T follicular helper cell (primary cell): ENCODE data around the gene CD209.
"Not testable (repeated sequence)": the region's sequence is repeated elsewhere in the genome, so short reads cannot be mapped to it uniquely, and the experiment has no call there.

Experiments used
- DNase-seq: peaks from one replicate; pipeline ENCODE4 v3.0.0-alpha.2; 2020; ENCODE audit warnings: low read depth
- total RNA-seq, 2 experiments: gene quantifications; one replicate each; lab custom pipeline; 2026; lab: John Stamatoyannopoulos, UW

The CD209 gene
- total RNA-seq, result 0 reads per million in 2 experiments

GRCh38 chr19:7746903-7747884 lies at the start of gene CD209:
CD209 (minus strand) TSS chr19:7747534; CDS start chr19:7747511, 23 bp downstream.
- DNase-seq, result no peak

GRCh38 chr19:7795555-7796161 lies 48.3 kb upstream of the CD209 start:
- no peak for DNase-seq

GRCh38 chr19:7793493-7793892 lies 46.2 kb upstream of the CD209 start:
- no peak for DNase-seq

GRCh38 chr19:7792701-7793100 lies 45.4 kb upstream of the CD209 start:
- DNase-seq, result not testable (repeated sequence)

- no peak for DNase-seq
These were observed 44.9 kb upstream of the CD209 start for GRCh38 chr19:7792281-7792680.

- DNase-seq, result no peak
These were observed 43.1 kb upstream of the CD209 start for GRCh38 chr19:7790416-7790815.

- DNase-seq, result peak; percentile 29
These were observed 42.1 kb upstream of the CD209 start for GRCh38 chr19:7789447-7789846.

- no peak for DNase-seq
These were observed 41.6 kb upstream of the CD209 start for GRCh38 chr19:7788933-7789323.

- no peak for DNase-seq
These were observed 41.0 kb upstream of the CD209 start for GRCh38 chr19:7788178-7788932.

- DNase-seq, result no peak
These were observed 40.4 kb upstream of the CD209 start for GRCh38 chr19:7787602-7788177.

- no peak for DNase-seq
These were observed 39.8 kb upstream of the CD209 start for GRCh38 chr19:7787141-7787540.

- DNase-seq, result no peak
These were observed 37.5 kb upstream of the CD209 start for GRCh38 chr19:7784856-7785255.

GRCh38 chr19:7783991-7784423 lies 36.7 kb upstream of the CD209 start:
- DNase-seq, result no peak

- no peak for DNase-seq
These were observed 33.8 kb upstream of the CD209 start for GRCh38 chr19:7781157-7781556.

GRCh38 chr19:7779631-7780486 lies 32.5 kb upstream of the CD209 start:
- DNase-seq, result no peak

GRCh38 chr19:7778081-7778480 lies 30.7 kb upstream of the CD209 start:
- DNase-seq, result no peak

- no peak for DNase-seq
These were observed 28.4 kb upstream of the CD209 start for GRCh38 chr19:7775761-7776160.

- DNase-seq, result no peak
These were observed 26.5 kb upstream of the CD209 start for GRCh38 chr19:7773841-7774240.

- DNase-seq, result no peak
These were observed 25.5 kb upstream of the CD209 start for GRCh38 chr19:7772752-7773291.

- DNase-seq, result no peak
These were observed 23.7 kb upstream of the CD209 start for GRCh38 chr19:7771072-7771471.

GRCh38 chr19:7769171-7769570 lies 21.8 kb upstream of the CD209 start:
- DNase-seq, result no peak
